Astrocyte (in vitro differentiated cells and primary cell): ENCODE measurements around the gene TNP2. TPM values are rescaled to one million over a fixed set of nuclear protein-coding genes. Genes with fewer than 3 reads are reported as not detected.

Source experiments
- DNase-seq: peaks from one replicate; pipeline ENCODE4 v3.0.0-alpha.2; 2010; ENCODE audit warnings: low read depth
- FAIRE-seq: peaks from 2 replicates; lab custom pipeline; 2011; peaks lifted over from hg19 to GRCh38; lab: Jason Lieb, UNC
- H2AFZ ChIP-seq: 2 replicates; pipeline ENCODE4 v1.6.0; 2012; ENCODE audit warnings: low read depth, low read length, inconsistent platforms
- H3K27ac ChIP-seq: 2 replicates; pipeline ENCODE4 v1.5.1; 2011; ENCODE audit warnings: low read depth, low read length, inconsistent platforms
- H3K27me3 ChIP-seq: 2 replicates; pipeline ENCODE4 v1.6.0; 2011; ENCODE audit warnings: low read length, inconsistent platforms; ENCODE audit not compliant: insufficient read depth
- H3K36me3 ChIP-seq: 2 replicates; pipeline ENCODE4 v1.5.1; 2011; ENCODE audit warnings: low read length, inconsistent platforms; ENCODE audit not compliant: insufficient read depth
- H3K4me1 ChIP-seq: 2 replicates; pipeline ENCODE4 v1.5.1; 2011; ENCODE audit warnings: low read length, inconsistent platforms; ENCODE audit not compliant: insufficient read depth
- H3K4me2 ChIP-seq: 2 replicates; pipeline ENCODE4 v1.6.0; 2012; ENCODE audit warnings: low read length, inconsistent platforms
- H3K4me3 ChIP-seq: 2 replicates; pipeline ENCODE4 v1.5.1; 2011; ENCODE audit warnings: low read depth, mild to moderate bottlenecking, low read length, inconsistent platforms; ENCODE audit not compliant: insufficient read depth
- H3K79me2 ChIP-seq: 2 replicates; pipeline ENCODE4 v1.6.0; 2012; ENCODE audit warnings: mild to moderate bottlenecking, low read length, inconsistent platforms; ENCODE audit not compliant: insufficient read depth
- H3K9ac ChIP-seq: 2 replicates; pipeline ENCODE4 v1.6.0; 2012; ENCODE audit warnings: mild to moderate bottlenecking, low read length, inconsistent platforms
- H3K9me3 ChIP-seq: 2 replicates; pipeline ENCODE4 v1.5.1; 2012; ENCODE audit warnings: low read depth, mild to moderate bottlenecking, low read length, inconsistent platforms; ENCODE audit not compliant: insufficient read depth
- H4K20me1 ChIP-seq: 2 replicates; pipeline ENCODE4 v1.6.0; 2012; ENCODE audit warnings: low read length, inconsistent platforms; ENCODE audit not compliant: insufficient read depth
- H3K27ac Mint-ChIP-seq: one replicate; pipeline ENCODE4 v1.8.0; 2021; ENCODE audit warnings: mild to moderate bottlenecking, mixed read lengths; ENCODE audit not compliant: unreplicated experiment
- H3K27me3 Mint-ChIP-seq: one replicate; pipeline ENCODE4 v1.8.0; 2021; ENCODE audit warnings: low read depth, mixed read lengths; ENCODE audit not compliant: unreplicated experiment
- H3K36me3 Mint-ChIP-seq: one replicate; pipeline ENCODE4 v1.8.0; 2021; ENCODE audit warnings: low read depth, mixed read lengths; ENCODE audit not compliant: unreplicated experiment
- H3K4me1 Mint-ChIP-seq: one replicate; pipeline ENCODE4 v1.8.0; 2021; ENCODE audit warnings: low read depth, mixed read lengths; ENCODE audit not compliant: unreplicated experiment
- H3K4me3 Mint-ChIP-seq: one replicate; pipeline ENCODE4 v1.8.0; 2021; ENCODE audit warnings: mild to moderate bottlenecking, moderate library complexity, mixed read lengths; ENCODE audit not compliant: unreplicated experiment
- H3K9me3 Mint-ChIP-seq: one replicate; pipeline ENCODE4 v1.8.0; 2021; ENCODE audit warnings: mild to moderate bottlenecking, mixed read lengths; ENCODE audit not compliant: unreplicated experiment
- EZH2 ChIP-seq: IDR thresholded peaks from 2 replicates; pipeline ENCODE4 v1.6.1; 2012; ENCODE audit warnings: mild to moderate bottlenecking, low read length, inconsistent platforms; ENCODE audit not compliant: insufficient read depth
- total RNA-seq: library from RNA; stranded (reverse); gene quantifications from 2 replicates; pipeline ENCODE4 v1.2.1, GENCODE V29; 2021
- TF ChIP-seq, protein P1 (sequence below): IDR thresholded peaks from 2 replicates; pipeline ENCODE4 v1.5.1; 2011; ENCODE audit warnings: low read depth, mild to moderate bottlenecking, inconsistent platforms, low read length, moderate library complexity; ENCODE audit not compliant: insufficient read depth

The TNP2 gene
- total RNA-seq, 1 donor from 2014 or later, result not detected

DNA sequence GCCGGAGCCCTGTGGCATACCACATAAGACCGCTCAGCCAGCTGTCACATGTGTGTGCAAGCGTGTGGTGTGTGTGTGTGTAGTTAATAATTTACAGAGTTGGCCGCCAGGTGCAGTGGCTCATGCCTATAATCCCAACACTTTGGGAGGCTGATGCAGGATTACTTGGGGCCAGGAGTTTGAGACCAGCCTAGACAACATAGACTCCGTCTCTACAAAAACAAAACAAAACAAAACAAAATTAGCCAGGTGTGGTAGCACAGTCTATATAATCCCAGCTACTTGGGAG lies 33.5 kb downstream of the TNP2 start:
- no peak for DNase-seq
- Histone ChIP-seq H3K27me3 (no peaks in the 10 kb centered on the region), H3K27ac (no peak overlapping the region), H2AFZ (no peak overlapping the region), H3K4me3 (no peak overlapping the region), H3K36me3 (no peaks in the 10 kb centered on the region), H3K9ac (no peak overlapping the region), H3K4me1 (no peaks in the 10 kb centered on the region), H4K20me1 (no peaks in the 10 kb centered on the region), H3K4me2 (no peak overlapping the region), H3K79me2 (no peaks in the 10 kb centered on the region), H3K9me3 (no peaks in the 10 kb centered on the region)
- Mint-ChIP-seq H3K36me3 (no peaks in the 10 kb centered on the region), H3K27ac (no peak overlapping the region), H3K4me3 (no peak overlapping the region), H3K4me1 (no peaks in the 10 kb centered on the region), H3K9me3 (no peaks in the 10 kb centered on the region), H3K27me3 (peaks cover 12% of the 10 kb centered on the region)
- TF ChIP-seq, protein P1, sequence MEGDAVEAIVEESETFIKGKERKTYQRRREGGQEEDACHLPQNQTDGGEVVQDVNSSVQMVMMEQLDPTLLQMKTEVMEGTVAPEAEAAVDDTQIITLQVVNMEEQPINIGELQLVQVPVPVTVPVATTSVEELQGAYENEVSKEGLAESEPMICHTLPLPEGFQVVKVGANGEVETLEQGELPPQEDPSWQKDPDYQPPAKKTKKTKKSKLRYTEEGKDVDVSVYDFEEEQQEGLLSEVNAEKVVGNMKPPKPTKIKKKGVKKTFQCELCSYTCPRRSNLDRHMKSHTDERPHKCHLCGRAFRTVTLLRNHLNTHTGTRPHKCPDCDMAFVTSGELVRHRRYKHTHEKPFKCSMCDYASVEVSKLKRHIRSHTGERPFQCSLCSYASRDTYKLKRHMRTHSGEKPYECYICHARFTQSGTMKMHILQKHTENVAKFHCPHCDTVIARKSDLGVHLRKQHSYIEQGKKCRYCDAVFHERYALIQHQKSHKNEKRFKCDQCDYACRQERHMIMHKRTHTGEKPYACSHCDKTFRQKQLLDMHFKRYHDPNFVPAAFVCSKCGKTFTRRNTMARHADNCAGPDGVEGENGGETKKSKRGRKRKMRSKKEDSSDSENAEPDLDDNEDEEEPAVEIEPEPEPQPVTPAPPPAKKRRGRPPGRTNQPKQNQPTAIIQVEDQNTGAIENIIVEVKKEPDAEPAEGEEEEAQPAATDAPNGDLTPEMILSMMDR, result no peak
- TF ChIP-seq EZH2, result no peak
- FAIRE-seq, result no peak

DNA sequence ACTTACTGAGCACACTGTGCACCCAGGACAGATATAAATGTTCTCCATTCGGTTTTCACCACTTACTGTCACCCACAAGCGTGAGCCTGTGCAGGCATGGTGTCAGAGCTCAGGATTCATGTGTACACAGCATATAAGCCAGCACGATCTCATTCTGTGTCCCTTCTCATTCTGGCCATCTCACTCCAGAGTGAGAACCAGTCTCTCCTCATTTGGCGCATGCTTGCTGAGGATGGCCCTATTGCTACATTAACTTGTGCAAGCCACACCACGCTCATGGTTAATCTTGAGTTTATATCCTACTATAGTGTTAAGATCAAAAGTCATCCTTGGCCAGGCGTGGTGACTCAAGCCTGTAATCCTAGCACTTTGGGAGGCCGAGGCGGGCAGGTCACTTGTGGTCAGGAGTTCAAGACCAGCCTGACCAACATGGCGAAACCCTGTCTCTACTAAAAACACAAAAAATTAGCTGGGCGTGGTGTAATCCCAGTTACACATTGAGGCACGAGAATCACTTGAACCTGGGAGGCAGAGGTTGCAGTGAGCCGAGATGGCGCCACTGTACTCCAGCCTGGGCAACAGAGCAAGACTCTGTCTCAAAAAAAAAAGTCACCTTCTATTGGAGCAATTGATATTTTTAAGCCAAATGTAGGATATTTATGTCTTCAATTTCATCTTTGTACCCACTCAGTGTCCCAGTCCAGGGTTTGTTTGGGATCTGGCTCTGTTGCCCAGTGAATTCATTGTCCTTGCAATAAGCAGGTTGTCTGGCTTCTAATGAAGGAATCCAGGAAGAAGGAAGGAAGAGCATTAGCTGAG lies 34.0 kb downstream of the TNP2 start:
- TF ChIP-seq, protein P1, result no peak
- TF ChIP-seq EZH2, result no peak
- Histone ChIP-seq H3K9me3 (no peaks in the 10 kb centered on the region), H3K4me1 (no peaks in the 10 kb centered on the region), H3K4me3 (no peak overlapping the region), H3K27ac (no peak overlapping the region), H4K20me1 (no peaks in the 10 kb centered on the region), H3K9ac (no peak overlapping the region), H2AFZ (no peak overlapping the region), H3K4me2 (no peak overlapping the region), H3K79me2 (no peaks in the 10 kb centered on the region), H3K27me3 (no peaks in the 10 kb centered on the region), H3K36me3 (no peaks in the 10 kb centered on the region)
- Mint-ChIP-seq H3K4me1 (no peaks in the 10 kb centered on the region), H3K4me3 (no peak overlapping the region), H3K27me3 (peaks cover 12% of the 10 kb centered on the region), H3K9me3 (no peaks in the 10 kb centered on the region), H3K36me3 (no peaks in the 10 kb centered on the region), H3K27ac (no peak overlapping the region)
- no peak for FAIRE-seq
- DNase-seq, result no peak

DNA sequence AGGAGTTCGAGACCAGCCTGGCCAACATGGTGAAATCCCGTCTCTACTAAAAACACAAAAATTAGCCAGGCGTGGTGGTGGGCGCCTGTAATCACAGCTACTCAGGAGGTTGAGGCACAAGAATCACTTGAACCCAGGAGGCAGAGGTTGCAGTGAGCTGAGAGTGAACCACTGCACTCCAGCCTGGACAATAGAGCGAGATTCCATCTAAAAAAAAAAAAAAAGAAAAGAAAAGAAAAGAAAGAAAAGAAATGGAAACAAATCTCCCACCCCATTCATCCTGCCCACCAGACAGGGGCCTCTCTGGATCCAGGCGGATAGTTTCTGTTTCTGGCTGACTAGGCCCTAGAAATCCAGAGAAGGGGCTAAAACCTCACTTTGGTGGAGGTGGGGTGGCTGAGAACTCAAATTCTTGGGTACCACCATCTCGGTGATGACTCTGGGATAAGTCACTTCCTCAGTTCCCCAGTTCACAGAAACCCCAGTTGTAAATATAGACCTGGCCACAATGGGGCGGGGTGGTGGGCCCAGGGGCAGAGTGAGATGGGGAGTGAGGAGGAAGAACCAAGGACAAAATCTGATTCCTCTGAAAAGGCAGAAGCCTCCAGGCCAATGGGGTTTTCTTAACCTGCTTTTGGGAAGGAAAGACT lies 35.3 kb downstream of the TNP2 start:
- H2AFZ ChIP-seq, result no peak overlapping the region
- H3K36me3 Mint-ChIP-seq, result no peaks in the 10 kb centered on the region
- no peaks in the 10 kb centered on the region for H4K20me1 ChIP-seq
- no peaks in the 10 kb centered on the region for H3K4me1 ChIP-seq
- H3K27ac Mint-ChIP-seq, result no peak overlapping the region
- H3K4me3 Mint-ChIP-seq, result no peak overlapping the region
- H3K36me3 ChIP-seq, result no peaks in the 10 kb centered on the region
- no peak overlapping the region for H3K4me2 ChIP-seq
- no peaks in the 10 kb centered on the region for H3K4me1 Mint-ChIP-seq
- no peaks in the 10 kb centered on the region for H3K9me3 Mint-ChIP-seq
- TF ChIP-seq, protein P1, result no peak
- no peak for TF ChIP-seq EZH2
- no peaks in the 10 kb centered on the region for H3K9me3 ChIP-seq
- no peak overlapping the region for H3K9ac ChIP-seq
- H3K4me3 ChIP-seq, result no peak overlapping the region
- DNase-seq, result no peak
- no peaks in the 10 kb centered on the region for H3K27me3 ChIP-seq
- H3K27me3 Mint-ChIP-seq, result peaks cover 18% of the 10 kb centered on the region
- no peak overlapping the region for H3K27ac ChIP-seq
- H3K79me2 ChIP-seq, result no peaks in the 10 kb centered on the region
- FAIRE-seq, result no peak
